HUDEP-2 (cell line): ENCODE data around the gene TWIST2.
A peak's percentile ranks its signal among the peaks of the same experiment; 100 is the strongest.

Experiments used
- DNase-seq, 76 experiments: peaks; one replicate each; lab custom pipeline; 2025; ENCODE audit not compliant: unreplicated experiment in 76 of 76; lab: John Stamatoyannopoulos, UW

TWIST2 gene

GRCh38 chr2:238936162-238937052 lies 88.5 kb downstream of the TWIST2 start:
- DNase-seq: no peak

GRCh38 chr2:238938003-238938400 lies 90.1 kb downstream of the TWIST2 start:
- no peak for DNase-seq

DNA sequence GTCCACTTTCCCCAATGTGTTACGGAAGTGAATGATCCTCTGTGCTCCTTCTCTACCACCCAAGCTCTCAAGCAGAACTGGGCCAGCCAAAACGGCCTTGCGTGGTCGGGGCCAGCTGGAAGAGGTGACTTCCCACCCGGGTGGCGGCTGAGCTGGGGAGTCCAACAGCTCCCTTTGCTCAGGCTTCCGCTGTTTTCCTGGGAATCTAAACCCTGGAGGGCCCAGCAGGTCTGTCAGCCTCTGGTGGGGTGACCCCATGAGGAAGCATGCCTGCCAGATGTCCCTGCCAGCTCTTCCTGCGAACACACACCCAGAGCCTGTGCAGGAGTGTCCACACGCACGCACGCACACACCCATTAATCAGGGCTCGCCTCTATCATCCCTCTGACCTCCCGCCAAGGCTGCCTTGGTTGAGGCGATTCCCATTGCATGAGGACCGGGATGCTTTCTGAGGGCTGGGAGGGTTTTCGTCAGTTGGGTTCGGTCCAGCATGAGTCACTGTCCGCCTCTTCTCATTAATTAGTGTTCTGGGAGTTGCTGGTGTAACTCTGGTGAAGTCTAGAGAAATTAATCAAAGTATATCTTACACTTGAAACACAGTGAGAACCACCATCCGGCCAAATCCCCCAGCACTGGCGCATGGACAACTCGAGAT lies 90.6 kb downstream of the TWIST2 start:
- no peak for DNase-seq

- no peak for DNase-seq
Measured at GRCh38 chr2:238939074-238939473, 91.2 kb downstream of the TWIST2 start.

GRCh38 chr2:238939521-238940403 lies 91.9 kb downstream of the TWIST2 start:
- DNase-seq: no peak

GRCh38 chr2:238940806-238941205 lies 92.9 kb downstream of the TWIST2 start:
- no peak for DNase-seq

DNA sequence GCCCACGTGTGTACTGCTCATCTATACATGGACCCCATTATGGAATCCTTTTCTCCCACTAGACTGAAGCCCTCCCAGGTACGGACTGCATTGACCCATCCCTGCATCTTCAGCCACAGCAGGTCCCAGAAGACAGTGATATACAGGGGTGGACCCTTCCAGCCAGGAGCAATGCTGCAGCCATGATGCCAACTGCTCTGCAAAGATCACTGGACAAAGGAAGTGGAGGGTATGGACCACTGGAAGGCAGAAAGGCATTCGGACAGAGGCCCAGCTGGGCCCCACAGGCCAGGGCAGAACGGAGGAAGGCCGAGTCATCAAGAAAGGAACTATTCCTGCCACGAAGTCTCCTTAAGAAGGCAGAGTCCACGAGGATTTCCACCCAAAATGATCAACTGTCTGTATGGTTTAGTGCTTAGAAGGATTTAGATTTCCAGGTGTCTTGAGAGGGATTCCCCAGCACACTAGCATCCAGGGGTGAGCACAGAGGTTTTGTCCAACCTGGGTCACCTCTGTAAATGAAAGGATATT lies 93.4 kb downstream of the TWIST2 start:
- DNase-seq: no peak

DNA sequence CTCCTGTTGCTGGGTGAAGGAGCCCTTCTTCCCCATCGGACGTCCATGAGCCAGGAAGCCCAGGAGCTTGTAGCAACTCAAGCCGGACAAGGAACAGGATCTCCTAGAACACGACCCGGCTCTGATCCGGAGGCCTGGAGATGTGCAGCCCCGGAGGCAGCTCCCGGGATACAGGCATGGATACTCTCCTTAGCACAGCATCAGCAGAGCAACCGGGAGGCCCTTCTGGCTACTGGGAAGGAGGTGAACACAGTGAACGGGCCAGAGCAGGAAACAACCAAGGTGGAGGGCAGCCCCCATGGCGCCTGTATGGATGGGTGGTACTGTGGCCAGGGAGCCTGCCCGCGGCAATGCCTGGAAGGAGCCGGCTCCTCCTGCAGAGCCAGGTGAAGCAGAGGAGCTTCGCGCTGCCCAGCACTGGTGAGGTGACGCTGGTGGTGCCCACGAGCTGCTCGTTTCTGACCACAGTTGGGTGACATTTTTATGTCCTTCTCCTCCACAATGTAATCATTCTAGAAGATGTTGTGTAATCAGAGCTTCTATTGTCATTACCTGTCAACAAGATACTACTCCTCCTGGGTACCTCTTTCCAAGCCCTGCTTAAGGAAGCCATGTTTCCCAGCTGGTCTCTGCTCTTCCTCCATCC lies 94.3 kb downstream of the TWIST2 start:
- no peak for DNase-seq

DNA sequence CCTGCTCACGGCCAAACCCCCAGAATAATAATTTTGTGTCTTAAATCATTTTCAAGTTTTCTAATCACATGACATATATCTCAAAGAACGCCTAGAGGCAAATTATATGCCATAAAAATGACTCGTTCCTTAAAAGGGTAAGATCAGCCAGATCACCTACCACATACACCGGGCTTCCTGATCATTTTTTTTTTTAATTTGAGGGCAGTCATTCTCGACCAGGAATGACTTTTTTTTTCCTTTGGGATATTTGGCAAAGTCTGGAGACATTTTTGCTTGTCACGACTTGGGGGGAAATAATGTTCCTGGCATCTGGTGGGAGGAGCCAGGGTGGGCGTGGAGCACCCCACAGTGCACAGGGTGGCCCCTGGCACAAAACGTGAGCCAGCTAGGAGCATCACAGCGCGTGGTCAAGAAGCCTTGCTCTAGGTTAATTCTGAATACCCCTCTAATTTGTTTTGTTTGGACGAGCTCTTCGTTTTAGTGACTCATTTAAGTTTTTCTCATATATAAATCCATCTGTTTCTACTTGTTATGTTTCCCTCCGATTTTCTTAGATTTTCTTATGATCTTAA lies 94.9 kb downstream of the TWIST2 start:
- DNase-seq: no peak

DNA sequence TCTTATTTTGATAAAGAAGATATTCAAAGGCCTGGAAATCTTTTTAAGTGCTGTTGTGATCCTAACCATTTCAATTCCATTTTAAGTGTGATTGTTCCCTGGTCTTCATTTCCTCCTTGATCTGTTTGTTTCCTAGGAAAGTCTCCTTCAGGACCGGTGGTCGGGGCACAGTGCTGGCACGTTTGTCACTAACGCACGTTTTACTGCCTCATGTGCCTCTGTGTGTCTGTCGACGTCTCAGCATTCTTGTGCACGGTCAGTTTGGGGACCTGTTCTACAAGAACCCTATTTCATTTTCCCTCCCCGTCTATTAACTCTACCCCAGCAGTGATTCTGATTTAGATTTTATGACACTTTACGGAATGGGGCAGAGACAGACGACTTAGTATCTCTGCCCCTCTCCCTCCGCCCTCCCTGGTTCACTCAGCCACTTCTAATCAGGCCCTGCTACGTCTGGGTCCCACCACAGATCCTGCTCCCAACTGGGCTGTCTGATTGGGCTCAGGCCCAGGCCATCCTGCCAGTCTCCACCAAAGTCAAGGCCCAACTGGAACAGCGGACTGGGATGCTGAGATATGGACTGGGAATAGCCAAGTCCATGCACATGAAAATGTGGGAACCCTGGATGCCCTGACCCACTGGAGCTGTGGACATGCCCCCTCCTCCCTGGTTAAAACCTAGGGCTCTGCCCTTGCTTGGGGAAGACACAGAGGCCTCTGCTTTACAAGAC lies 95.6 kb downstream of the TWIST2 start:
- DNase-seq: no peak

DNA sequence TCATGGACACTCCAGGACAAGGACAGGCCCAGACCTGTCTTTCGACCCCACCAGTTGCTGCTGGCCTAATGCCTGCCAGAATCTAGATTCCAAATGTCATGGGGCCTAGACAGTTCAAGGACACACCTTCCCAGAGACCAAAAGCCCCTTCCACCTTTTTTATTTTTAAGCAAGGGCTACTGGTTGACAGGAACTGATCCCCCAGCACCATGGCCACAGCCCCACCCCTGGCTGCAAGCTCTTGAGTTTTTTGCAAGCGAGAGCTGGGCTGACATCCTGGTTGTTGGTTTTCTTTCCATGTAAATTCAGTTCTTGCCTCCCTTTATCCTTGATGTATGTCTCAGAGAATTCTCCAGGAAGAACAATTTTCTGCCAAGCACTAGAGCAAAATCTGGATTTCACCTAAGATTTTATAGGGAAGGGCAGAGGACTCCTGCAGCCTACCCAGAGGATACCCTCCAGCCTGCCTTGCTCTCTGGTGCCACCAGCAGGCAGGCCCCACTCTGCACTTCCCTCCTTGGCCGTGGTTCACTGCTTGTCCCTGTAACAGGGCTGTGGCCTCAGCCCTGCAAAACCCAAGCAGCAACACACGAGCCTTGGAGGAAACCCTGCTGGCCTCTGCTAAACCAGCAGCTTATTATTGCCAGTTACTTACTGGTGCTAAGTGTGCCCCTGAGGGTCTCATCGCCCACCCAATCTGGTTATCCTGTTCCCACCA lies 97.7 kb downstream of the TWIST2 start:
- DNase-seq: peak in 19 of 76 experiments; percentile 1 to 55 (median 15)

- no peak for DNase-seq
Measured at GRCh38 chr2:238946318-238947242, 98.7 kb downstream of the TWIST2 start.

DNA sequence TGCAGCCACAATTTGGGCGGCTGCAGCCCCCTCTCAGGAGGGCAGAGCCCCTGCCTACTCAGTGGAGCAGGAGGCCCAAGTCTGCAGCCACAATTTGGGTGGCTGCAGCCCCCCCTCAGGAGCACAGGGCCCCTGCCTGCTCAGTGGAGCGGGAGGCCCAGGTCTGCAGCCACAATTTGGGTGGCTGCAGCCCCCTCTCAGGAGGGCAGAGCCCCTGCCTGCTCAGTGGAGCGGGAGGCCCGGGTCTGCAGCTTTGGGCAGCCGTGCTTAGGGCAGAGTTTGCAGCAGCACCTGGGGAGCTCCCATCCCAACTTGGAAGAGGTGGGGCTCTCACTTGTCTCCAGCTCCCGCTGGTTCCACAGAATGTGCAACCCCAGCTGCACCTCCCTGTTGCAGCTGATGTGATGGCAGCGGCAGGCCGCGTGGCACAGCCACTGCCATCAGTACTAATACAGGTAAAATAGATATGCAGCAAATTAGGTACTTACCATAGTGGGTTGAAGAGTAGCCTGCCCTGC lies 99.4 kb downstream of the TWIST2 start:
- no peak for DNase-seq

- DNase-seq: no peak
Measured at GRCh38 chr2:238947920-238948710, 100.2 kb downstream of the TWIST2 start.

DNA sequence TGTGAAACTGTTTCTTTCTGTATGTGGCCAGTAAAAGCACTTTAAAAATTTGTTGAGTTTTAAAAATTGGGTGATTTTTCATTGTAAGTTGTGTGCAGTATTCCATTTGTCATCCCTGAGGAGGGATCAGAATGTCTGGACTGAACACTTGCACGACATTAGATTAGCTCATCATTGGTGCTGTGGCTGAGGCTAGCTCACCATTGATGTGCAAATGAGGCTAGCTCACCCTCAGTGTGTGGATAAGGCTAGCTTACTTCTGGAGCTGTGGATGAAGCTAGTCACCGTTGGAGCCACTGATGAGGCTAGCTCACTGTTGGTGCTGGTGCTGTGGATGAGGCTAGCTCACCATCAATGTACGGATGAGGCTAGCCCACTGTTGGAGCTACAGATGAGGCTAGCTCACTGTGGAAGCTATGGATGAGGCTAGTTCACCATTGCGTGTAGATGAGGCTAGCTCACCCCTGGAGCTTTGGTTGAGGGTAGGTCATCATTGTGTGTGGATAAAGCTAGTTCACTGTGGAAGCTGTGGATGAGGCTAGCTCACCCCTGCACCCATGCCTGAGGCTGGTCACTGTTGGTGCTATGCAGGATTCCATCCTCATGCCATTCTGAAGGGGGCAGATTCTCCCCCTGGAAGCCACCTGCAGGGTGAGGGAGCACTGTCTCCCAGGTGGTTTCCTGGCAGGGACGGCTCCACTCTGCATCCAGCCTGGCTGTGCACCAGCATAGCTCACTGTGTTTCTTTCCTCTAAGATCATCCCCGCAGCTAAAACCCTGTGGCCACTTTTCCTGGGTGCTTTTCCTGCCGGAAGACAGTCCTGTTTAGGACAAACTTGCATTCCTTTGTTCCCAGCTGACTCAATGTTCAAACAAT lies 101.1 kb downstream of the TWIST2 start:
- DNase-seq: no peak
